Regular cardiac myocyte (primary cell): Measurements from ENCODE around the gene AKR1C2. TPM values are rescaled to one million over a fixed set of nuclear protein-coding genes. Genes with fewer than 3 reads are reported as not detected.

Source experiments
- total RNA-seq: library from RNA; depleted of rRNA; stranded (reverse); fragments of >200 nt; gene quantifications from 2 replicates; pipeline ENCODE4 v1.2.3, GENCODE V29; 2014

AKR1C2 gene
- total RNA-seq = 11.0 and 73.6 TPM in 2 replicates

GRCh38 chr10:5003127-5004029, at the start of gene AKR1C2:
TSS of gene AKR1C2 (minus strand) at chr10:5003857. CDS start at chr10:5003835, 22 bp downstream.

GRCh38 chr10:4962876-4963814, 40.5 kb downstream of the AKR1C2 start, which contains the start of gene AKR1C1:
TSS of gene AKR1C1 (plus strand) at chr10:4963415. CDS start at chr10:4963445, 30 bp downstream.

Other genes with a start within 250 kb of the AKR1C2 start
- gene AKR1E2, start 177.7 kb downstream of the AKR1C2 start, total RNA-seq = 14.8 and 64.8 TPM in 2 replicates
- gene AKR1C1, start 40.4 kb downstream of the AKR1C2 start, total RNA-seq = 69.3 and 122 TPM in 2 replicates
- gene AKR1C3, start 90.6 kb upstream of the AKR1C2 start, total RNA-seq = 59.8 and 91.6 TPM in 2 replicates
- gene AKR1C8, start 181.3 kb upstream of the AKR1C2 start, total RNA-seq = not detected in 2 replicates
- gene AKR1C4, start 193.0 kb upstream of the AKR1C2 start, total RNA-seq = not detected in 2 replicates